DND-41 (cell line): ENCODE data around the gene DIP2B.

Experiments used
- EZH2 ChIP-seq: IDR thresholded peaks from 3 replicates; pipeline ENCODE4 v1.6.1; 2012; ENCODE audit warnings: borderline replicate concordance, low read depth, mild to moderate bottlenecking, moderate library complexity, low read length, inconsistent platforms; ENCODE audit not compliant: severe bottlenecking
- TF ChIP-seq, protein P1 (sequence below): IDR thresholded peaks from 2 replicates; pipeline ENCODE4 v1.5.1; 2012; ENCODE audit warnings: borderline replicate concordance, low read length, moderate library complexity, mild to moderate bottlenecking; ENCODE audit not compliant: poor library complexity, severe bottlenecking; ENCODE audit errors: extremely low read depth

DNA sequence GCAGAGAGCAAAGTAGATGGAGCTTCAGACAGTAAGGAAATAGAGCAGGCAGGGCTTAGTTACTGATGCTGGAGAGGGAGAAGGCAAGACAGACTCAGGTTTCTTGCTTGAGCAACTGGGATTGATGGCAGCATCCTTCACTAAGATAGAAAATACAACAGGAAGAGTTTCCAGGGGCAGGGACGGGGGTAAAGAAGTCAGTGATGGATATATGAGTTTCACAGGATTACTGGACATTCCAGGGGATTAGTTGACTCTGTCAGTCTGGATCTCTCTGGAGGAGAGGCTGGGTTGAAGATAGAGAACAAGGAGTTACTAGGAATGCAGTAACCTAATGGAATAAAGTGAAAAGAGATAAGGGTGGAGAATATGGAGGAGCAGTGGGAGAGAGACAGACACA, 184.7 kb downstream of the DIP2B start:
- TF ChIP-seq, protein P1, sequence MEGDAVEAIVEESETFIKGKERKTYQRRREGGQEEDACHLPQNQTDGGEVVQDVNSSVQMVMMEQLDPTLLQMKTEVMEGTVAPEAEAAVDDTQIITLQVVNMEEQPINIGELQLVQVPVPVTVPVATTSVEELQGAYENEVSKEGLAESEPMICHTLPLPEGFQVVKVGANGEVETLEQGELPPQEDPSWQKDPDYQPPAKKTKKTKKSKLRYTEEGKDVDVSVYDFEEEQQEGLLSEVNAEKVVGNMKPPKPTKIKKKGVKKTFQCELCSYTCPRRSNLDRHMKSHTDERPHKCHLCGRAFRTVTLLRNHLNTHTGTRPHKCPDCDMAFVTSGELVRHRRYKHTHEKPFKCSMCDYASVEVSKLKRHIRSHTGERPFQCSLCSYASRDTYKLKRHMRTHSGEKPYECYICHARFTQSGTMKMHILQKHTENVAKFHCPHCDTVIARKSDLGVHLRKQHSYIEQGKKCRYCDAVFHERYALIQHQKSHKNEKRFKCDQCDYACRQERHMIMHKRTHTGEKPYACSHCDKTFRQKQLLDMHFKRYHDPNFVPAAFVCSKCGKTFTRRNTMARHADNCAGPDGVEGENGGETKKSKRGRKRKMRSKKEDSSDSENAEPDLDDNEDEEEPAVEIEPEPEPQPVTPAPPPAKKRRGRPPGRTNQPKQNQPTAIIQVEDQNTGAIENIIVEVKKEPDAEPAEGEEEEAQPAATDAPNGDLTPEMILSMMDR, result no peak
- no peak for TF ChIP-seq EZH2
